GM21529 (cell line): ENCODE data around the gene CHAMP1.

Experiments
- ATAC-seq: cut with Tn5 transposase; IDR thresholded peaks from one replicate; pipeline ENCODE4 v1.9.1; 2021; ENCODE audit not compliant: unreplicated experiment

CHAMP1 gene

GRCh38 chr13:114296902-114297301 is 17.4 kb upstream of the CHAMP1 start:
- peak; percentile 51 for ATAC-seq

GRCh38 chr13:114298866-114299265 is 15.4 kb upstream of the CHAMP1 start:
- no peak for ATAC-seq

- ATAC-seq, result no peak
These were observed 14.5 kb upstream of the CHAMP1 start for GRCh38 chr13:114299604-114300305.

- ATAC-seq, result no peak
These were observed 10.5 kb upstream of the CHAMP1 start for GRCh38 chr13:114303700-114304327.

- no peak for ATAC-seq
These were observed 9.8 kb upstream of the CHAMP1 start for GRCh38 chr13:114304346-114305034.

GRCh38 chr13:114309086-114309485 is 5.2 kb upstream of the CHAMP1 start:
- ATAC-seq, result no peak

- ATAC-seq, result no peak
These were observed 4.4 kb upstream of the CHAMP1 start for GRCh38 chr13:114309806-114310410.

- no peak for ATAC-seq
These were observed 3.3 kb upstream of the CHAMP1 start for GRCh38 chr13:114310956-114311355.

- ATAC-seq, result no peak
These were observed 2.9 kb upstream of the CHAMP1 start for GRCh38 chr13:114311387-114311786.

- no peak for ATAC-seq
These were observed 2.4 kb upstream of the CHAMP1 start for GRCh38 chr13:114311908-114312307.

GRCh38 chr13:114313061-114313860 is 1.0 kb upstream of the CHAMP1 start:
- peak; percentile 32 for ATAC-seq

GRCh38 chr13:114315074-114315785 is 927 bp downstream of the CHAMP1 start:
- peak; percentile 5 for ATAC-seq

GRCh38 chr13:114318624-114319023 is 4.3 kb downstream of the CHAMP1 start:
- no peak for ATAC-seq

- no peak for ATAC-seq
These were observed 5.2 kb downstream of the CHAMP1 start for GRCh38 chr13:114319441-114319913.

GRCh38 chr13:114320065-114320464 is 5.8 kb downstream of the CHAMP1 start:
- no peak for ATAC-seq

- no peak for ATAC-seq
These were observed 7.0 kb downstream of the CHAMP1 start for GRCh38 chr13:114321256-114321655.

- no peak for ATAC-seq
These were observed 9.0 kb downstream of the CHAMP1 start for GRCh38 chr13:114323349-114323748.

GRCh38 chr13:114324334-114324733 is 10.0 kb downstream of the CHAMP1 start:
- no peak for ATAC-seq

GRCh38 chr13:114325729-114326128 is 11.4 kb downstream of the CHAMP1 start:
- no peak for ATAC-seq

GRCh38 chr13:114328034-114328433 is 13.7 kb downstream of the CHAMP1 start:
- no peak for ATAC-seq
